Renal pelvis (tissue), 4 donors: ENCODE results near the gene HOXC6. TPM values are rescaled to one million over a fixed set of nuclear protein-coding genes. Genes with fewer than 3 reads are reported as not detected.

Experiments used
- DNase-seq: peaks from one replicate; pipeline ENCODE4 v3.0.0-alpha.2; 2013
- polyA plus RNA-seq, 3 donors: library from polyadenylated mRNA; unstranded; fragments of 120-200 nt; gene quantifications; one replicate each; pipeline ENCODE4 v1.2.1, GENCODE V29; 2013; ENCODE audit not compliant: insufficient read length in 3 of 3

Gene HOXC6
- polyA plus RNA-seq, 3 donors = 28.7 to 40.5 (median 30.0) TPM

GRCh38 chr12:54011665-54012532 is 16.3 kb upstream of the HOXC6 start:
- DNase-seq = no peak

GRCh38 chr12:54012631-54013409 is 15.4 kb upstream of the HOXC6 start:
- DNase-seq = no peak

DNA sequence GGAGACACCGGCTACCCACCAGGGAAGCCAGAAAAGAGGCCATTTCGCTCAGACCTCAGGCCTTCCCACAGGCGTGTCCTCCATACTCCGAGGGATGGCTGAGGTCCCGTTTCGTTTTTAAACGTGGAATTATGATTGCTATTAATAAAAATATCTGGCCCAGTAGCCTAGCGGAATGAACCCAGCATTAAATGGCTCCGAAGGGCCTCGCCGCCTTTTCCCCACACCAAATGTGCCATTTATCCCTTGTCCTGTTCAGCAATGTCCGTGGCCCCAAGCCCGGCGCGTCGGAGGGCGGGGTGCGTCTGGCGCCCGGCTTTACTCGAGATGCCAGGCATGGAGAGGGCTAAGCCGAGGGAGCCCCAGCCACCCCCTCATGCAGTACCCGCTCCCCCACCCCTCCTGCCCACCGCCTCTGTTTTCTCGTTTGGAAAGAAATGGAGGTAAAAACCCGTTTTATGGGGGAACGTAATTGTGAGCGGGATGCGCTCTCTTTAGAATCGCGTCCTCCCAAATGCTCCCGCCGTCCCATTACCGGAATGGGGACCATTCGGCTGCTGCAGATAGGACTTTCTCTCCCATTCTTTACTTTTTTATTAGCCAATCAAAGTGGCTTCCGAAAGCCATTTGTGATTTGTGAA is 13.7 kb upstream of the HOXC6 start:
- DNase-seq = no peak

- DNase-seq = no peak
Observed at GRCh38 chr12:54015018-54015931, 13.0 kb upstream of the HOXC6 start.

- no peak for DNase-seq
Observed at GRCh38 chr12:54016051-54016450, 12.2 kb upstream of the HOXC6 start.

DNA sequence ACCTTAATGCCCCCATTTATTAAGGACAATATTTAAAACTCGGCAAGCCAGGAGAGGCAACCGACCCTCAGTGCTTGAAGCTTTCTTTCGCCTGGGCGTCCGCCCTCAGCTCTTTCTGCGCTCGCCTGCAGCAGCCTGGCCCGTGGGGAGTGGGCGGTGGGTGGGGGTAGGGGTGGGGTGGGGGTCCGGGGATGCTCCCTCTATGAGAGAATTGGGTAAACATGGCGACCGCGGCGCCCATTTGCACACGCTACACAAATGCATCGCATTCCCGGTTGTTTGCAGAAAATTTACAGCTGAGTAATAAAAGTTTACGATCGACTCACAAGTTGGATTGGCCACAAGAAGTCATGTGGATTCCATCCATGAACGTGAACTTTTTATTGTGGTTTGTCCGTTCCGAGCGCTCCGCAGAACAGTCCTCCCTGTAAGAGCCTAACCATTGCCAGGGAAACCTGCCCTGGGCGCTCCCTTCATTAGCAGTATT is 11.7 kb upstream of the HOXC6 start:
- DNase-seq = peak; percentile 96

- no peak for DNase-seq
Observed at GRCh38 chr12:54017027-54017788, 11.0 kb upstream of the HOXC6 start.

- peak; percentile 91 for DNase-seq
Observed at GRCh38 chr12:54017878-54018467, 10.3 kb upstream of the HOXC6 start.

GRCh38 chr12:54018468-54018984 is 9.7 kb upstream of the HOXC6 start:
- no peak for DNase-seq

DNA sequence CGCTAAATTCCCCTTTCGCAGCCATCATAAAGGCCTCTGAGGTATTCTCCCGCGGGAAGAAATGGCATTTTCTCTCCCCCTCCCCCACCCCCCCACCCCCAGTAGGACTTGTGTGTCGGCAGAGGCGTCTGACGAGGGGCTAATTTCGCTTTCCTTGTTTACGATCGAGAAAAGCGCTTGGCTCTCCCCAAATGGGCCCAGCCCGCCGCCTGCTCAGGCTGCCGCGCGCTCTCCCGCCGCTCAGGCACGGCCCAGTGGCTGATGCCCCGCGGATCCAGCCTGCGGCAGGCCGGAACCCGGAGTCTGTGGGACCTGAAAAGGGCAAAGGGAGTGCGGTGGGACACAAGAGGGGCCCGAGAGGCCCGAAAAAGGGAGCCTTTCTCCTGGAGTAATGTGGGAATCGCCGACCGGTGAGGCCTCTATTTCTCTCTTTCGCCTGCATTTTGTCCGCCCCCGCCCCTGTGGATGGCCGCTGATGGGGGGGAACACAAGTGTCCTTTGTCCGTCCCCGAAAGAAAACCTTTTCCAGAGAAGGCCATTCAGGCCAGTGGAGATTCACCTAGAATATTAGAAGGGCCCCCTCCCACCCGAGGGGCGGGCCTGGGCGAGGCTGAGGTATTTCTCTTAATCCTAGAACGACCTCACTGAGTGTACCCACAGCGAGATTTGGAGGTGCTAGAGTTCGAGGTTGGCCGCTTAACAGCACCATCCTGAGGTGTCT is 9.0 kb upstream of the HOXC6 start:
- no peak for DNase-seq

- no peak for DNase-seq
Observed at GRCh38 chr12:54019924-54020590, 8.2 kb upstream of the HOXC6 start.

DNA sequence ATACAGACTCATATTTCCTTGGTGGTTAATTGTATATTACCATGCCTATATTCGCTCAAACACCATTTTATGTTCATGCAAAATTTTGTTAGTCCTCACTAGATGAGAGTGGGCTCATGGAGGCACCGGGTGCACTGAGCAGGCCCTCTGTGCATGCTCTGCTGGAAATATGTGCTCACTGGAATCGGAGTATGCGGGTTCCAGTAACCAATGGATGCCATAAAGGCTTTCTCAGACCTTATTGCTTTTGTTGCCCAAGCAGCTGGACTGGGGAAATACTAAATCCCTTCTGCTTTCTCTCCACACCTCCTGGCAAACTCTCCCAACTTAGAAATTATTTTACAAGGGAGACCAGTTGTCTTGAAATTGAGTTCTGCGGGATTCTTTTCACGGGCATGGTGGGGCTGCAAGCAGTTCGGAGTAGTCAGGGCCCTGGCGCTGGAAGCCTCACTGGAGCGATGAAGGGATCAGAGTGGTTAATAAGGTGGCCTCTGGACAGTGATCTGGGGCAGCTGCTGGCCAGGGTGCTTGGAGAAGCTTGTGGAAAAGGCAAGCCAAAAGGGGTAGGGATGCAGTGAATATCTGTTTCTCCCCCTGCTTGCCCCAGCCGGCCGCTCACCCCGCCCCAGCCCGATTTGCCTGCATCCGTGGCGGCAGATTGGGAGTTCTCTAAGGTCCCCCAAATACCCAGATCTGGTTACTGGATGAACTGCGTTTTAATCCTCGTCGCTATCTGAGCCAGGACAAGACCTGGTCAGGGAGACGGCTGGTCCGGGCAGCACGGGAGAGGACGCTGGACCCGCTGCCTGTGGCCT is 7.4 kb upstream of the HOXC6 start:
- no peak for DNase-seq

- DNase-seq = no peak
Observed at GRCh38 chr12:54021432-54022013, 6.7 kb upstream of the HOXC6 start.

DNA sequence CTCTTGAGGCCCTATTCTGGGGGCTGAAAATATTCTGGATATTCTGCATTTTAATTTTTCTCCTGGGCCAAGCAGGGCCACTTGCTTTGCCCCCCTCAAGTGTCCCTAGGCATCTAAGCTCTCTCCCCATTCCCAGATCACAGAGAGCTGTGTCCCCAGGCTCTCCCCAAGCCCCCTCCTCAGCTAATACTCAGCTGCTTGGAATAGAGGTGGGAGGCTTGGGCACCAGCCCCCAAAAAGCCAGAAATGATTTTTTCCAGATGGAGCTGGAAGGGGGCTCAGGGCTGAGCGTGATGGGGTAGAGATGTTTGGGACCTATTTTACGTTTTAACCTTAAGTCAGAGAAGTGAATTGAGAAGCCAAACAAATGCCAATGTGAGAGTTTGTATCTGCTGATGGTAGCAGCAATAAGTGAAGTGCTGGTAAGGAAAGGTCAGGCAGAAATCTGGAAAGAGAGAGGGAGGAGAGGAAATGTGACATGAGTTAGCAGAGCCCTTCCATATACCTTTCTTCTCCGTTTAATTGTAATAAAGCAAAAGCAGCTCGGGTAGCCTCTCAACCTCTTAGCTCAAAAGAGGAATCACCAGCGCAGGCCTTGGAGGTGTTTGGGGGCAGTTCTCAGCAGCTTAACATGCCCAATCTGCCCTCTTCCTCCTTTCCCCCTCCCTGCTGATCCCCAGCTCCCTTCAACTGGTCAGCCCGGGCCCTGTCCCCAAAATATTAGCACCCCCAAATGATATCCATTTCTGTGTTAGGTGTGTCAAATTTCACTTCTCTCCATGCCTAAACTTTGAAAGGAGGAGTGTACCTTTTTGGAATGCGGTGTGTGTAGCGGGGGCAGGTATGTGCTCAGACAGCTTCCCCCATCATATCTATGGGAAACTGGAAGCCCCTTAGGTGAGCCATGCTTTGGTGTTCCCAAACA is 5.0 kb upstream of the HOXC6 start:
- no peak for DNase-seq

DNA sequence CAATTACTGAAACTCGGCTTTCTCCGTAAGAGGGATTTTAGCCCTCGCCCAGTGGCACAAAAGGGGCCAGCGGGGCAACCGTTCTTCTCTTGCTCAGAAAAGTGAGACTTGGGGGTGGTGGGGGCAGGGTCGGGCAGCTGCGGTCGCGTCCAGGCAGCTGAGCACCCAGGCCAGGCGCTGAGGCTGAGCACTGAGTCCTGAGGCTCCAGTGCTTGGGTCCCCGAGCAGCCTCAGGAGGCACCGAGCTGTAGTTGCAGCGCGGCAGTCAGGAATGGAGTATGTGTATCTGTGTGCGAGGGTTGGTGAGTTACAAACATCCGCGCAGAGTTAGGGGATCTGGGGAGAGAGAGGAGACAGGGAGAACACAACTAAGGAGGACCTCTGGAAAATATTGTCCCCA is 4.1 kb upstream of the HOXC6 start:
- DNase-seq = no peak
